Dedifferentiated amniotic fluid mesenchymal stem cell (primary cell): ENCODE measurements around the gene OGDH.

ENCODE experiments used
- DNase-seq: peaks from one replicate; pipeline ENCODE4 v3.0.0-alpha.2; 2016; ENCODE audit errors: extremely low spot score

The OGDH gene

GRCh38 chr7:44637788-44638594, 31.6 kb downstream of the OGDH start:
- peak; percentile 81 for DNase-seq

GRCh38 chr7:44638611-44639557, 32.5 kb downstream of the OGDH start:
- DNase-seq: no peak

GRCh38 chr7:44639671-44640321, 33.4 kb downstream of the OGDH start:
- peak; percentile 70 for DNase-seq

- DNase-seq: no peak
Observed at GRCh38 chr7:44643206-44643605, 36.8 kb downstream of the OGDH start.

- DNase-seq: no peak
Observed at GRCh38 chr7:44645254-44645653, 38.8 kb downstream of the OGDH start.

- DNase-seq: no peak
Observed at GRCh38 chr7:44645696-44646095, 39.3 kb downstream of the OGDH start.

GRCh38 chr7:44646176-44646920, 39.9 kb downstream of the OGDH start:
- no peak for DNase-seq

GRCh38 chr7:44646921-44647636, 40.7 kb downstream of the OGDH start:
- DNase-seq: no peak

- no peak for DNase-seq
Observed at GRCh38 chr7:44647981-44648714, 41.7 kb downstream of the OGDH start.

GRCh38 chr7:44650242-44650641, 43.8 kb downstream of the OGDH start:
- DNase-seq: no peak

GRCh38 chr7:44650772-44651171, 44.3 kb downstream of the OGDH start:
- no peak for DNase-seq

- no peak for DNase-seq
Observed at GRCh38 chr7:44652535-44652934, 46.1 kb downstream of the OGDH start.

GRCh38 chr7:44654255-44654796, 47.9 kb downstream of the OGDH start:
- no peak for DNase-seq

- no peak for DNase-seq
Observed at GRCh38 chr7:44655341-44655740, 48.9 kb downstream of the OGDH start.

GRCh38 chr7:44658979-44659378, 52.6 kb downstream of the OGDH start:
- no peak for DNase-seq

GRCh38 chr7:44661233-44661632, 54.8 kb downstream of the OGDH start:
- DNase-seq: no peak

- no peak for DNase-seq
Observed at GRCh38 chr7:44664780-44665461, 58.5 kb downstream of the OGDH start.

- peak; percentile 57 for DNase-seq
Observed at GRCh38 chr7:44665531-44666213, 59.2 kb downstream of the OGDH start.

- DNase-seq: no peak
Observed at GRCh38 chr7:44666566-44666965, 60.1 kb downstream of the OGDH start.
